GM12878 (cell line): Measurements from ENCODE around the gene G3BP1. TPM values are rescaled to one million over a fixed set of nuclear protein-coding genes. Genes with fewer than 3 reads are reported as not detected.

ENCODE experiments used
- polyA plus RNA-seq, 11 experiments: library from polyadenylated mRNA; depleted of rRNA in 4 of 11; unstranded in 6 of 11; stranded (reverse) in 5 of 11; fragments of >200 nt; fragmentation: Nextera tagmentation in 4 of 11; fragmentation: Illumina TruSeq in 1 of 11; extraction: Ambion mirVana in 4 of 11; extraction: Trizol in 1 of 11; gene quantifications; 1 replicate in 1 of 11; 2 replicates in 10 of 11; pipeline versions ENCODE4 v1.2.1 to v1.2.3, GENCODE V29; 2011 to 2016; ENCODE audit warnings: inconsistent platforms in 2 of 11, missing spikeins in 2 of 11, low read depth in 1 of 11
- total RNA-seq, 4 experiments: library from RNA; depleted of rRNA in 3 of 4; stranded (reverse); fragments of >200 nt in 3 of 4; fragmentation: Illumina TruSeq in 1 of 4; extraction: Trizol in 1 of 4; gene quantifications; 2 replicates each; pipeline versions ENCODE4 v1.2.1 to v1.2.3, GENCODE V29; 2013 to 2021

G3BP1 gene
- total and polyA plus RNA-seq, 10 of the 15 experiments (the other 5 are each of a cell fraction or from before 2014, with no cell fraction given), result 49.7 to 438 (median 148) TPM

Other genes starting within 250 kb of the G3BP1 start
- gene FAT2, start 180.6 kb upstream of the G3BP1 start, total RNA-seq (2014; rRNA removed), result 0.06 TPM in 1 of 2 replicates, not detected in the other
- not detected in 2 replicates for gene FAT2, start 180.6 kb upstream of the G3BP1 start, total RNA-seq (2014; rRNA removed; fragmentation: Illumina TruSeq; extraction: Trizol)
- 0.03 TPM in 2 replicates for gene FAT2, start 180.6 kb upstream of the G3BP1 start, total RNA-seq (2021)
- 0.03 and 0.04 TPM in 2 replicates for gene FAT2, start 180.6 kb upstream of the G3BP1 start, polyA plus RNA-seq (2011; rRNA removed)
- 0.01 and 0.02 TPM in 2 replicates for gene FAT2, start 180.6 kb upstream of the G3BP1 start, polyA plus RNA-seq (2014; fragmentation: Illumina TruSeq; extraction: Trizol)
- gene FAT2, start 180.6 kb upstream of the G3BP1 start, polyA plus RNA-seq (2014; fragmentation: Nextera tagmentation; extraction: Ambion mirVana), result not detected
- 0.01 TPM in 1 of 2 replicates, not detected in the other for gene FAT2, start 180.6 kb upstream of the G3BP1 start, polyA plus RNA-seq (2014; rRNA removed)
- gene FAT2, start 180.6 kb upstream of the G3BP1 start, polyA plus RNA-seq (2016; fragmentation: Nextera tagmentation; extraction: Ambion mirVana), result under 1 TPM; 0.01 to 0.03 TPM
- 49.3 and 52.9 TPM in 2 replicates for gene SPARC, start 85.0 kb upstream of the G3BP1 start, total RNA-seq (2014; rRNA removed)
- gene SPARC, start 85.0 kb upstream of the G3BP1 start, total RNA-seq (2014; rRNA removed; fragmentation: Illumina TruSeq; extraction: Trizol), result 40.7 and 41.6 TPM in 2 replicates
- 81.7 and 89.7 TPM in 2 replicates for gene SPARC, start 85.0 kb upstream of the G3BP1 start, total RNA-seq (2021)
- 21.3 and 29.6 TPM in 2 replicates for gene SPARC, start 85.0 kb upstream of the G3BP1 start, polyA plus RNA-seq (2011; rRNA removed)
- gene SPARC, start 85.0 kb upstream of the G3BP1 start, polyA plus RNA-seq (2014; fragmentation: Illumina TruSeq; extraction: Trizol), result 49.9 and 70.3 TPM in 2 replicates
- 10 to 100 TPM; 42.9 to 62.5 TPM for gene SPARC, start 85.0 kb upstream of the G3BP1 start, polyA plus RNA-seq (2014; fragmentation: Nextera tagmentation; extraction: Ambion mirVana)
- gene SPARC, start 85.0 kb upstream of the G3BP1 start, polyA plus RNA-seq (2014; rRNA removed), result 51.5 and 62.0 TPM in 2 replicates
- 100 to 1,000 TPM; 141 to 154 TPM for gene SPARC, start 85.0 kb upstream of the G3BP1 start, polyA plus RNA-seq (2016; fragmentation: Nextera tagmentation; extraction: Ambion mirVana)
- gene ATOX1, start 13.3 kb upstream of the G3BP1 start, total RNA-seq (2014; rRNA removed), result 136 and 139 TPM in 2 replicates
- gene ATOX1, start 13.3 kb upstream of the G3BP1 start, total RNA-seq (2014; rRNA removed; fragmentation: Illumina TruSeq; extraction: Trizol), result 130 and 139 TPM in 2 replicates
- gene ATOX1, start 13.3 kb upstream of the G3BP1 start, total RNA-seq (2021), result 140 and 158 TPM in 2 replicates
- gene ATOX1, start 13.3 kb upstream of the G3BP1 start, polyA plus RNA-seq (2011; rRNA removed), result 94.4 and 161 TPM in 2 replicates
- 138 and 231 TPM in 2 replicates for gene ATOX1, start 13.3 kb upstream of the G3BP1 start, polyA plus RNA-seq (2014; fragmentation: Illumina TruSeq; extraction: Trizol)
- 100 to 1,000 TPM; 576 to 642 TPM for gene ATOX1, start 13.3 kb upstream of the G3BP1 start, polyA plus RNA-seq (2014; fragmentation: Nextera tagmentation; extraction: Ambion mirVana)
- 237 and 259 TPM in 2 replicates for gene ATOX1, start 13.3 kb upstream of the G3BP1 start, polyA plus RNA-seq (2014; rRNA removed)
- 100 to 1,000 TPM; 377 to 419 TPM for gene ATOX1, start 13.3 kb upstream of the G3BP1 start, polyA plus RNA-seq (2016; fragmentation: Nextera tagmentation; extraction: Ambion mirVana)
- gene GLRA1, start 152.9 kb downstream of the G3BP1 start, total RNA-seq (2014; rRNA removed), result not detected in 2 replicates
- not detected in 2 replicates for gene GLRA1, start 152.9 kb downstream of the G3BP1 start, total RNA-seq (2014; rRNA removed; fragmentation: Illumina TruSeq; extraction: Trizol)
- gene GLRA1, start 152.9 kb downstream of the G3BP1 start, total RNA-seq (2021), result not detected in 2 replicates
- gene GLRA1, start 152.9 kb downstream of the G3BP1 start, polyA plus RNA-seq (2011; rRNA removed), result not detected in 2 replicates
- gene GLRA1, start 152.9 kb downstream of the G3BP1 start, polyA plus RNA-seq (2014; fragmentation: Illumina TruSeq; extraction: Trizol), result not detected in 2 replicates
- gene GLRA1, start 152.9 kb downstream of the G3BP1 start, polyA plus RNA-seq (2014; fragmentation: Nextera tagmentation; extraction: Ambion mirVana), result not detected
- not detected in 2 replicates for gene GLRA1, start 152.9 kb downstream of the G3BP1 start, polyA plus RNA-seq (2014; rRNA removed)
- gene GLRA1, start 152.9 kb downstream of the G3BP1 start, polyA plus RNA-seq (2016; fragmentation: Nextera tagmentation; extraction: Ambion mirVana), result not detected